Uterus (tissue), 4 donors: ENCODE data around the gene HIVEP3. TPM values are rescaled to one million over a fixed set of nuclear protein-coding genes. Genes with fewer than 3 reads are reported as not detected.

Experiments used
- DNase-seq, 2 donors: peaks; one replicate each; pipeline ENCODE4 v3.0.0-alpha.2; 2019 to 2020
- H3K27ac ChIP-seq, 2 donors: fragments of 200-600 bp; sonication (generic); 1 replicate in 1 of 2; 2 replicates in 1 of 2; pipeline ENCODE4 v1.5.1; 2016 to 2018
- H3K27me3 ChIP-seq, 2 donors: fragments of 200-600 bp; sonication (generic); one replicate each; pipeline ENCODE4 v1.5.1; 2018 to 2019; ENCODE audit warnings: control low read depth in 1 of 2
- H3K36me3 ChIP-seq, 2 donors: fragments of 200-600 bp; sonication (generic); one replicate each; pipeline ENCODE4 v1.5.1; 2019; ENCODE audit warnings: control low read depth in 1 of 2
- H3K4me1 ChIP-seq, 2 donors: fragments of 200-600 bp; sonication (generic); one replicate each; pipeline ENCODE4 v1.5.1; 2018 to 2019; ENCODE audit warnings: control low read depth in 1 of 2
- H3K4me3 ChIP-seq, 2 donors: fragments of 200-600 bp; sonication (generic); 1 replicate in 1 of 2; 2 replicates in 1 of 2; pipeline ENCODE4 v1.5.1; 2018 to 2019; ENCODE audit warnings: mild to moderate bottlenecking in 1 of 2
- H3K9me3 ChIP-seq, 2 donors: fragments of 200-600 bp; sonication (generic); one replicate each; pipeline ENCODE4 v1.5.1; 2019; ENCODE audit warnings: control low read depth in 1 of 2
- POLR2A ChIP-seq, 2 donors: fragments of 450-650 bp; IDR thresholded peaks; one replicate each; pipeline ENCODE4 v1.6.1; 2016; ENCODE audit warnings: antibody characterized with exemption in 2 of 2, mild to moderate bottlenecking in 1 of 2, moderate library complexity in 1 of 2
- intact Hi-C: fragments of 100-400 bp; cut with DNase I; formaldehyde crosslinking; loops from one replicate; pipeline ENCODE4 v1.15.1; 2023; ENCODE audit warnings: low total_unique reads
- total RNA-seq, 4 donors: library from RNA; depleted of rRNA in 3 of 4; stranded (reverse); fragments of >200 nt in 3 of 4; gene quantifications; one replicate each; pipeline versions ENCODE4 v1.1.0 to v1.2.4, GENCODE V29; 2014 to 2023
- TF ChIP-seq, protein P1 (sequence below), 4 experiments: fragments of 200-600 bp in 2 of 4; fragments of 450-650 bp in 2 of 4; sonication (generic) in 2 of 4; IDR thresholded peaks; one replicate each; pipeline ENCODE4 v1.5.1; 2016 to 2019; ENCODE audit warnings: antibody characterized with exemption in 4 of 4, mild to moderate bottlenecking in 2 of 4, moderate library complexity in 1 of 4
- donor health status: DM: yes; HTN: yes; CAD: no.

HIVEP3 gene
- total RNA-seq, 4 donors from 2014 or later = 0.51 to 7.6 (median 2.9) TPM

DNA sequence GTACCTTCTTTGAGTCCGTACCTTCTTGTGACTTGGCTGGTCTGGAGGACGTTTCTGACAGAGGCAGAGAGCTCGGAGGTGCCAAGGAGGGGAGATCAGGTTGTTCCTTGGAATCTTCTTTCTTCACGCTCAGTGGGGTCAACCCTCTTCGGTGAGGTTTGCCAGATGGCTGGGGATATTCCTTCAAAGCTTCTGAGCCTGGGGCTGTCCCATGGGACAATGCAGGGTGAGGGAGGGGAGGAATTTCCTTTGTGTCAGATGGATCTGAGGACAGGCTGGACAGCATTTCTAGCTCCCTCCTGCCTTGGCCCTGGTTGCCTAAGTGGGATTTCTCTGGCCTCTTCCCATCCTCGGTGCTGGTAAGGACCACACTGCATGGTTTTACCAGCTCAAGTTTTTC is 338.7 kb downstream of the HIVEP3 start:
- Histone ChIP-seq H3K27me3 (no peaks in the 10 kb centered on the region), H3K9me3 (no peaks in the 10 kb centered on the region), H3K4me3 (no peak overlapping the region), H3K36me3 (no peaks in the 10 kb centered on the region), H3K4me1 (no peaks in the 10 kb centered on the region), H3K27ac (no peak overlapping the region)
- intact Hi-C loops = no loop called here
- no peak for DNase-seq
- TF ChIP-seq, protein P1, sequence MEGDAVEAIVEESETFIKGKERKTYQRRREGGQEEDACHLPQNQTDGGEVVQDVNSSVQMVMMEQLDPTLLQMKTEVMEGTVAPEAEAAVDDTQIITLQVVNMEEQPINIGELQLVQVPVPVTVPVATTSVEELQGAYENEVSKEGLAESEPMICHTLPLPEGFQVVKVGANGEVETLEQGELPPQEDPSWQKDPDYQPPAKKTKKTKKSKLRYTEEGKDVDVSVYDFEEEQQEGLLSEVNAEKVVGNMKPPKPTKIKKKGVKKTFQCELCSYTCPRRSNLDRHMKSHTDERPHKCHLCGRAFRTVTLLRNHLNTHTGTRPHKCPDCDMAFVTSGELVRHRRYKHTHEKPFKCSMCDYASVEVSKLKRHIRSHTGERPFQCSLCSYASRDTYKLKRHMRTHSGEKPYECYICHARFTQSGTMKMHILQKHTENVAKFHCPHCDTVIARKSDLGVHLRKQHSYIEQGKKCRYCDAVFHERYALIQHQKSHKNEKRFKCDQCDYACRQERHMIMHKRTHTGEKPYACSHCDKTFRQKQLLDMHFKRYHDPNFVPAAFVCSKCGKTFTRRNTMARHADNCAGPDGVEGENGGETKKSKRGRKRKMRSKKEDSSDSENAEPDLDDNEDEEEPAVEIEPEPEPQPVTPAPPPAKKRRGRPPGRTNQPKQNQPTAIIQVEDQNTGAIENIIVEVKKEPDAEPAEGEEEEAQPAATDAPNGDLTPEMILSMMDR (IDR thresholded peaks at IDR 0.05) = no peak
- TF ChIP-seq POLR2A (IDR thresholded peaks at IDR 0.05) = no peak

DNA sequence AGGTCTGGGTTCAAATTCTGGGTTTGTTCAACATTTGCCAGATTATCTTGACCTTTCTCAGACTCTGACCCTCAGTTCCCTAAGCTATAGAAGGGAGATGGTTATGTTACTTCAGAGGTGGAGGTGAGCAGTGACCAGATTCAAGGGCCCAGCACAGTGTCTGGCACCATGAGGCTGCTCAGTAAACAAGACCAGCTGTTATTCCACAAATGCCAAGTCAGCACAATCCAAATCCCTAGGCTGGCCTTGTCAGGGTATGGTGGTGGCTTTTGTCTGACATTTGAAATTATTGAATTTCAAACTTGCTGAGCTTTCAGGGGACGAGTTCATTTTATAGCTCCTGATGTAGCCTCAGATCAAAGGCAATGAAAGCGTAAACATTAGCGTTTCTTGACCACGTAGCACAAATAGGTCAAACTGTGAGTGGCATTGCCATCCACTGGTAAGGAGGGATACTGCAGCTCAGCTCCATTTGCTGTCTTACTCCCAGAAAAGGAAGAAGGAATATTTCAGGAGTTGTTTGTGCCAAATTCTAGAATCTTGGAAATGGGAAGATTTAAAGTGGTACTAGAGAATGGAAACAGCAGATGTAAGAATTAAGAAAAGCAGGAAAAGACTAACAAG is 339.9 kb downstream of the HIVEP3 start:
- intact Hi-C loops = no loop called here
- no peak for TF ChIP-seq POLR2A (IDR thresholded peaks at IDR 0.05)
- TF ChIP-seq, protein P1 (IDR thresholded peaks at IDR 0.05) = peak in 3 of 4 experiments; percentile 11 to 34 (median 16)
- no peak for DNase-seq
- no peaks in the 10 kb centered on the region for H3K4me1 ChIP-seq
- H3K27ac ChIP-seq = no peak overlapping the region
- H3K9me3 ChIP-seq = no peaks in the 10 kb centered on the region
- no peaks in the 10 kb centered on the region for H3K27me3 ChIP-seq
- no peak overlapping the region for H3K4me3 ChIP-seq
- H3K36me3 ChIP-seq = no peaks in the 10 kb centered on the region

DNA sequence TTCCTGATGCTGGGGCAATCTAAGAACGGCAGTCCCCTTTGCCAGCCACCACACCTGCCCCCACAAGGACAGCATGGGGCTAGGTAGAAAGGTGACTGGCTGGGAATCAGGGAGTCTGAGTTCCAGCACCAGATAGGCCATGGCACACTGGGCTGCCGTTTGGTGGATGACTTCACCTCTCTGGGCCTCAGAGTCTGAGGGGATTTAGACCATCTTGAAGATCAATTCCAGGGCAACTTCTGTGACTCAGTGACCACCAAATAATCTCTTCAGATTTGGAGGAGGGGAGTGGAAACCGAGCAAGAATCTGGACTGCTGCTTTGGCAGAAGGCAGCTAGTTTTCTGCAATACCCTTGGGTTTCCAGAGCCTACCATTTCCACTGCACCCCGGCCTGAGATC is 342.1 kb downstream of the HIVEP3 start:
- Histone ChIP-seq H3K4me1 (no peaks in the 10 kb centered on the region), H3K9me3 (no peaks in the 10 kb centered on the region), H3K27ac (no peak overlapping the region), H3K4me3 (no peak overlapping the region), H3K36me3 (no peaks in the 10 kb centered on the region), H3K27me3 (no peaks in the 10 kb centered on the region)
- intact Hi-C loops = no loop called here
- TF ChIP-seq POLR2A (IDR thresholded peaks at IDR 0.05) = no peak
- TF ChIP-seq, protein P1 (IDR thresholded peaks at IDR 0.05) = no peak
- DNase-seq = no peak

DNA sequence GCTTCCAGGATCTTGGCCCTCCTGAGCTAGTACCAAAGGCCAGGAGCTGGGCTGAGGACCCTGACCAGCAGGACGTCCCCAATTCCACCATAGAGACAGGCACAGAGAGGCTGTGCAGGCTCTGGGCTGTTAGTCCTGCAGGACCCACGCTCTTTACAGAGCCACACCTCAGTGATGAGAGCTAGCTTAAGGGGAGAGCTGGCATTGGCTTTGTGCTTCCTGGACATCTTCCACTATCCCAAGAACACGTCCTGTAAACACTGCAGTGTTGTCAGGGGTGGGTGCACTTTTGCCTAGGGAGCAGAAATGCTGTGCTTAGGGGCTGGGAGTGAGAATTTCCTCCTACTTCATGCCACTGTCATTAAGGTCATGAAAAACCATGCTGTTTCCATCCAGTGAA is 342.5 kb downstream of the HIVEP3 start:
- DNase-seq = no peak
- no peaks in the 10 kb centered on the region for H3K27me3 ChIP-seq
- H3K36me3 ChIP-seq = no peaks in the 10 kb centered on the region
- no peaks in the 10 kb centered on the region for H3K4me1 ChIP-seq
- intact Hi-C loops = no loop called here
- TF ChIP-seq, protein P1 (IDR thresholded peaks at IDR 0.05) = no peak
- TF ChIP-seq POLR2A (IDR thresholded peaks at IDR 0.05) = no peak
- H3K9me3 ChIP-seq = no peaks in the 10 kb centered on the region
- no peak overlapping the region for H3K27ac ChIP-seq
- H3K4me3 ChIP-seq = no peak overlapping the region

DNA sequence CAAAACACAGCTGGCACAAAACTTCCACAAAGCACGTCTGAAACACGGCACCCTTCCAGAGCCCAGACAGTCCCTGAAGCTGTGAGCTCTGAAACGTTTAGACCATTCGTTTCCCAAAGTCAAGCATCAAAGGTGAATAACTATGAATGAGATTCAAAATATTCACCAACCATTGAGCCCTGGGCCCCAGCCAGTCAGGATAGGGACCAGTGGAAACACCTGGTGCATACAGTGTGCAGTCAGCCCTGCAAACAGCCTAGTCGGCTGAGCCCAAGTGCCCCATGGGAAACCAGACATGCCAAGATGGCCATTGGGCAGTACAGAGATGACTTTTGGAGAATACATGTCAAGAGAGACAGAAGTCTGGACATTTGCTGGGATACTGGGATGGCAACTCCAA is 343.9 kb downstream of the HIVEP3 start:
- Histone ChIP-seq H3K36me3 (no peaks in the 10 kb centered on the region), H3K27ac (no peak overlapping the region), H3K9me3 (no peaks in the 10 kb centered on the region), H3K4me1 (no peaks in the 10 kb centered on the region), H3K4me3 (no peak overlapping the region), H3K27me3 (no peaks in the 10 kb centered on the region)
- no peak for TF ChIP-seq POLR2A (IDR thresholded peaks at IDR 0.05)
- TF ChIP-seq, protein P1 (IDR thresholded peaks at IDR 0.05) = no peak
- intact Hi-C loops = no loop called here
- no peak for DNase-seq
